GM19468 (cell line): ENCODE data around the gene RGPD4.
"Not testable (repeated sequence)": the region's sequence is repeated elsewhere in the genome, so short reads cannot be mapped to it uniquely, and the experiment has no call there.

Experiments used
- ATAC-seq: cut with Tn5 transposase; IDR thresholded peaks from one replicate; pipeline ENCODE4 v1.9.1; 2021; ENCODE audit warnings: mild to moderate bottlenecking, moderate library complexity, moderate number of reproducible peaks; ENCODE audit not compliant: unreplicated experiment; ENCODE audit errors: extremely low read depth

The RGPD4 gene

DNA sequence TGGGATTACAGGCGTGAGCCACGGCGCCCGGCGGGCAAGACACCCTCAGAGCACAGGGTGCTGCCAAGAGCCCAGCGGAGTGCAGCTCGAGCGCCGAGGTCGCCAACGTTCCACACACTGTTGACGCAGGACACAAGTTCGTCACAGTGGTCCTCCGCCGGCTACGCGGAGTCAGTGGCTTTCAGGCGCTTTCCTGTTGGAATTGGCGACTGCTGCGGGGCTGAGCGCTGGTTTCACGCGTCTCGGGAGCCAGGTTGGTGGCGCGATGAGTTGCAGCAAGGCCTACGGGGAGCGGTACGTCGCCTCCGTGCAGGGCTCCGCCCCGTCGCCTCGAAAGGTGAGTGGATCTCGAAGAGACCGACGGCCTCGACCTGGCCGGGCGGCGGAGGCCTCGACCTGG lies at the start of gene RGPD4:
Gene RGPD4, plus strand, starts transcription at position 144 of the 400 bp plus-strand sequence. Its CDS starts 122 bp downstream, at position 266.
- ATAC-seq = not testable (repeated sequence)

DNA sequence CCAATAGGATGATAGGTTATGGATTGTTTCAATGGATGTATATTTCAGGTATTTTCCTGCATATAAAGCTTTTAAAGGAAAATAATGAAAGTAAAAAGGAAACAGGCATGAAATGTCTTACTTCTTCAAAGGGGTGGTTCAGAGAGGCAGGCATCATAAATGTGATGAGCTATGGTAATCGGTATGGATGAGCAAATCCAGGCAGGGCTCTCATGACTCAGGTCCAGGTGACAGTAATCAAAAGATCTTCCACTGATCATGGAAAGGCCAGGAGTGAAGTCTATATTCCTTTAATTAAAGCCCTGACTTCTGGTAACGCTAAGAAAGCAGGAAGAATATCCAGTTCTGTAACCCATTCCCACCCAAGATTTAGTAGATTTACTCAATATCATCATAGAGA lies 48.7 kb upstream of the RGPD4 start:
- ATAC-seq = no peak

DNA sequence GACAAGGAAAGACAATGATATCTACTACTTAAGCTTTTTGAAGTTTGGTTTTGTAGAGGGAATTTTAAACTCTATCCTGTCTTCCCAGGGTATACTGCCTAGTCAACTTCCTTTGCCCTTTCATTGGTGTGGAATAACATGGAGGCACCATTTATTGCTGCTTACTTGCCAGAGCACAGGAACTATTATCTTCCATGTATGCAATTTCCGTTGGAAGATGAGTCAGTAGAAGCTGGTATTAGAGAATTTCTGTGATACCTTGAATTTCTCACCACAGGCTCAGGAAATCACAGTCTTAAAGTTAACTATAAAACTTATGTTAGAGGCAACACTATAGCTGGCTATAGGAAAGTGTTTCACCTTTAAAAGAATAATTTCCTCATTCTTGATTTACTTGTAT lies 40.9 kb upstream of the RGPD4 start:
- ATAC-seq = no peak

DNA sequence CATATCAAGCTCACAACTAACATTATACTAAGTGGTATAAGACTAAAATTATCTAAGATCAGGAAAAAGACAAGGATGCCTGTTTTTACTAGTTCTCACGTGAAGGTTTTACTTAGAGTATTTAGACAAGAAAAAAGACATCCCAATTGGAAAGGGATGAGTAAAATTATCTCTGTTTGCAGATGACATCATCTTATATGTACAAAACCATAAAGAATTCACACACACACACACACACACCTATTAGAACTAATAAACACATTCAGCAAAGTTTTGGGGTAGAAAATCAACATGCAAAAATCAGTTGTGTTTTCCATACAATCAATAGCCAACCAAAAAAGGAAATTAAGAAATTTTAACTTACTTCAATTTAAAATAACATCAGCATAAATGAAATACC lies 35.9 kb upstream of the RGPD4 start:
- no peak for ATAC-seq

- ATAC-seq = no peak
Observed at GRCh38 chr2:107801498-107801897, 25.2 kb upstream of the RGPD4 start.

DNA sequence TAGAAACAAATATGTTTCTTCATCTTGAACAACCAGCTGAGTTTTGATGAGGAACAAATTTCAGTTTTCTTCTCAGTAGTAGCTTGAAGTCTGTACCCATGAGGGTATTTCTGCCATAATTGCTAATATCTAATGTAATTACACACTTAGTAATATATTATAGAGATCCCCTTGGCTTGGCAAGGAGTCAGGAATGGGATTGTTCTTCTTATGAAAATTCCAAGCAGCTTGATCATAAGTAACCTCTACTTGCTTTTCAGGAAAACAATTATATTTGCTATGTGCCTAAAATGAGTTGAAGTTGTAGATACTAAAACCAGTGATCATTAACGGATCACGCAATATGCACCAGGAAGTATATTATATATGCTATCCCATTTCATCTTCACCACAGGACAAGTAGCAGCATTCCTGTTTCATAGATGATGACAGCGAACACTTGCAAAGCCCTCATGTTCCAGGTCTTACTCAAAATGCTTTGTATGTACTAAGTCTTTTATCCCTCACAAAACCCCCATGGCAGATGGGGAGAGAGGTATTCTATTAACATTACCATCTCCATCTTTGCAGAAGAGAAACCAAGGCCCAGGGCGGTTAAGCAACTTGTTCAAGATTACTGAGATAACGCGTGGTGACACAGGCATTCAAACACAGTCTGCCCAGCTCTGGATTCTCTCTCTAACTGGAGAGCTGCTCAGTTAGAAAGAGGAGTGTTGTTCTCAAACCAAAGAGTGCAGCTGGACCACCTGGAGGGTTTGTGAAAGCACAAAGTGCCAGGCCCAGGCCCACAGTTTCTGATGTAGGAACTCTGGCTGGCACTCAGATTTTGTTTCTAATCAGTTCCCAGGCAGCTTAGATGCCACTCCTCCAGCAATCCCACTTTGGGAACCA lies 21.8 kb upstream of the RGPD4 start:
- ATAC-seq = no peak

- no peak for ATAC-seq
Observed at GRCh38 chr2:107806901-107807300, 19.8 kb upstream of the RGPD4 start.

GRCh38 chr2:107807988-107808387 lies 18.7 kb upstream of the RGPD4 start:
- ATAC-seq = no peak

GRCh38 chr2:107808959-107809358 lies 17.7 kb upstream of the RGPD4 start:
- no peak for ATAC-seq

DNA sequence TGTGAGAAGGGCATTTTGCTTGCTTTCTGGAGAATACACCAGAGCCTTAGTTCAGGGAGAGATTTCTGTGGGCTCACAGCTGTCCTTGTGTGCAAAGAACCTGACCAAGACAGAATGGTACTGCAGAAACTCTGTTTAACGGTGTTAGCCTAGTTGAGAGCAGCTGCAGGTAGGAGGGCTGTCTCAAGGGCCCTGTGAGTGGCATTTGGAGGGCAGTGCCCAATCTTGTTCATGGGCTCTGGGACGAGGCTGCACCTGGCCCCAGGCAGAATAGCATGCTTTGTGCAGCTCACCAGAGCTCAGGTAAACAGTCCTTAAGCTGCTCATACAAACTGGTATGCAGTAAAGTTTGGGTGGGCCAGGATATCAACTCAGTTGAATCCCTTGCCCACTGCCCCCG lies 16.9 kb upstream of the RGPD4 start:
- no peak for ATAC-seq

- no peak for ATAC-seq
Observed at GRCh38 chr2:107810734-107811133, 16.0 kb upstream of the RGPD4 start.

DNA sequence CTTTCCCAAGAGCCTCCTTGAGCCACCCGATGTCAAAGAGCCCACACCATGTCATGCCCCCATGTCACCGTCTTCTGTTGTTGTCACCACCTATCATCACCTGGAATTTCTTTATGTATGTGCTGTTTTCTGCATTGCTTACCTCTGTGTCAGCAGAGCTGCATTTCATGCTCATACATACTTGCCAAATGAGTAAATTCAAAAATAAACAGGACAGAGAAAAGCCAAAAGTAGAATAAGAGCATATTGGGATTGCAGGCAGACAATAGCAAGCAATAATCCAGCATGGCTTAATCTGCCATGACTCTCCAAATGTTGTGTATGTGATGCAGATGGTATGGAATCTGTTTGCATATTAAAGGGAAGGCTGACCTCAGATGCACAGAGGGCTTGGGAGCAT lies 15.3 kb upstream of the RGPD4 start:
- ATAC-seq = no peak

GRCh38 chr2:107812006-107812405 lies 14.7 kb upstream of the RGPD4 start:
- no peak for ATAC-seq

DNA sequence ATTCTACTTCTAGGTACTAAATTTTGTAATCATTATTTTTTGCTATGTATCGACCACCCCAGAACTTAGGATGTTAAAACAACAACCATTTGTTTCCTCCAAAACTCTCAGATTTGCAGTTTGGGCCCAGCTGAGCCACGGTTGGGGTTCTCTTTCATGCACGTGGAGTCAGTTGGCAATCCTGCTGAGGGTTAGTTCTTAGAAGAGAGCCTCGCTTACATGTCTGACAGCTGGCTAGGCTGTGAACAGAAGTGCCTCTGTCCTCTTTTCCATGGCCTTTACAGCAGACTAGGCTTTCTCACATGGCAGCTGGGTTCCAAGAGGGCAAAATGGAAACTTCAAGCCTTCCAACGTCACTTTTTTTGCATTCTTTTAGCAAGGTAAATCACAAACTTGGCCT lies 9.3 kb upstream of the RGPD4 start:
- no peak for ATAC-seq

DNA sequence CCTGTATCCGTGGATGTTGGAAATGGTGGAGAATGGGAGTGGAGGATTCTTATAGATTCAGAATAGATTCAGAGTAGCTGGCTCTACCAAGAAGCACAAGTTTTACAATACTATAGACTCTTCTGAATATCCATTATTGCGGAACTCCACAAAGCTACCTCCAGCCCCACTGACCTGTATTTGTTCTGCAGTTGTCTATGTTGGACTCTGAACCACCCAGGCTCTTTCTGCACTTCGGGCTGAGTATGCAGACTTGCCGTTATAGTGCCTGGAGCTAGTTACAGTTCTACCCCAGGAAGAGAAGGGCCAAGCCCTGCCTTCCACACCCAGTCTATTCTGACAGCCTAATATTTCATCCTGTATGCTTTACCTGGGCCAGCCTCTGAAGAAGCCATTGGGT lies 4.4 kb upstream of the RGPD4 start:
- no peak for ATAC-seq

DNA sequence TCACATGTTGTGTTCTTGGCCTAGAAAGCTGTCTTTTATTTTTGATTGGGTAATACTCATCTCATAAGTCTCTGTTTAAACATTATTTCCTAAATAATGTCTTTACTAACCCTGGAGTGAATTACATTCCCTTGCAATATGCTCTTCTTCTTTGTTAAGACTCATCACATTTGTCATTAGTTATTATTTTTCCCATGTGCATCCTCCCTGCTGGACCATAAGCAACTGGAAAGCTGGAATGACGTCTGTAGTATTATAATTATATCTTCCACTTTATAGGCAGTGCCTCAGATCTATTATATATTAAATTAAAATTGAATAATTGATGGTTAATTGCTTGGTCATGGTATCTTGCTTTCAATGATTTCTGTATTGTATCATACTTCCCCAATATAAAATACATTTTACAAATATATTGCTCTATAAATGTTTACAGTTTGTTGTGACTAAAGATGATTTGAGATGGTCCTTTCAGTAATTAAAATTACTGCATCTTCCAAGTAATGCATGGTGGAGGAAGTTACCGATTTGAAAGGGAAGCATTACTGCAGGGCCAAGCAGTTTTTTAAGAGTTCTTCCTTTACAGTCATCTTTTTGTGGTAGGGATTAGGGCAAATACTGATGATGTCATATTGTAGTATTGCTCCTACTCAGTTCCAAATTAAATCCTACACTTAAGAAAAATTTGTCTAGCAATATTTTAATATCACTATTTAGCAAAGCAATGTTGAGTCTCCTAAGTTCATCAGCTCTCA lies 2.1 kb upstream of the RGPD4 start:
- ATAC-seq = no peak

DNA sequence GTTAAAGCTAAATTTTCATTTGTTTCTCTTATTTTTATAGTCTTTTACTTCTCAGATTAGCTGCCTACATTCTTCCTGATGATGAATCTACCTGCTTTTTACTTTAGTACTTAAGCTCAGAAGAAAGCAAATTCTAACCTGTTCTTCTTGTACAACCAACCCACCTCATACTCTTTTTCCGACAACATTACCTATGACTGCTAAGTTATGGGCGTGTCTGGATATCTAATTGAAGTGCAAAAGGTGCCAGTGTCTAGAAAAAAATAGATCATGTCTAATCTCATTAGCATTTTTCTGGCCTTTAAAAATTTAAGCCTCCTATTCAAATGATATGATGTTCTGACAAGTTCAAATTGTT lies 1.5 kb upstream of the RGPD4 start:
- no peak for ATAC-seq

- not testable (repeated sequence) for ATAC-seq
Observed at GRCh38 chr2:107829514-107829913, 2.8 kb downstream of the RGPD4 start.

DNA sequence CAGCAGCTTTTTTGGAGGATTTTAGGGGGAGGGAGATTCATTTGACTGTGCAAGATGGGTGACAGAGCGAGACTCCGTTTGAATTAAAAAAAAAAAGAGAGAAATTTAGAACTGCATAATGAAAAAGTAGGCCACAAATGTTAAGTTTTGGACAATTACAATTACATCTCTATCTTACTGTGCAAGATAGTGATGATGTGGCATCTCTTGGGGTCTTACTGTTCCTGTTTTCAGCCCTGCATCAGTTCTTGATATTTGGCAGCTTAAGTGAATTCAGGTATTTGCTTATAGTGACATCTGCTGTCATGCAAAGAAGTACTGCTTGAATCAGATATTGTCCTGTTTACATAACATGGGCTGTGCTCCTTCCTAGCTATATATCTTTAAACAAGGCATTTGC lies 6.5 kb downstream of the RGPD4 start:
- not testable (repeated sequence) for ATAC-seq

DNA sequence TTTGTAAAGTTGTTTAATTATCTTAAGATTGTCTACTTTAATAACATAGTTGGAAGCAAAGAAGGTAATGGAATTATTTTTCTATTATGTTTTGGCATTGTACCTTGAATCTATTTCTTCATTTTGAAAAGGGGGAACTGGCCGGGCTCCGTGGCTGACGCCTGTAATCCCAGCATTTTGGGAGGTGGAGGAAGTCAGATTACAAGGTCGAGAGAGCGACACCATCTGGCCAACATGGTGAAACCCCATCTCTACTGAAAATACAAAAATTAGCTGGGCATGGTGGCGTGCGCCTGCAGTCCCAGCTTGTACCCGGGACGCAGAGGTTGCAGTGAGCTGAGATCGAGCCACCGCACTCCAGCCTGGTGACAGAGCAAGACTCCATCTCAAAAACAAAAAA lies 6.9 kb downstream of the RGPD4 start:
- ATAC-seq = not testable (repeated sequence)

DNA sequence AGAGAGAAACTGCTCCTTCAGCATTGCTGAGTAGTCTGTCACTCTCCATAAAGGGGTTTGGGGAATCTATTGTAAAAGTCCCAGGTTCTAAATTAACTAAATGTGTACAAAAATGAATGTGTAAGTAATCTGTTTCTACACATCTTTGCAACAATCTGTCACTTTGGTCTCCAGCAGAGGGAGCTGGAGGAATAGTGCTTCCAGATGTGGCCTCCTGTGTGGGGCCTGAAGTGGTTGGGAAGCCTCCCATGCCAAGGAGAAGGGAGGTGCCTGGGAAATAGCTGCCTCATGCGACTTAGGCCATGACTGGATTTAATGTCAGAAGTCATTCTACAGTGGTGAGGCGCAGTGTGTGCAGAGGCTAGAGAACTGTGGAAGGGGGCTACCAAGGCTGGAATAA lies 89.4 kb downstream of the RGPD4 start:
- not testable (repeated sequence) for ATAC-seq
